ENCODE data around the gene NNT. TPM values are rescaled to one million over a fixed set of nuclear protein-coding genes. Genes with fewer than 3 reads are reported as not detected.

NNT gene
- total RNA-seq, 1 experiment from 2014 or later: 112 TPM

DNA sequence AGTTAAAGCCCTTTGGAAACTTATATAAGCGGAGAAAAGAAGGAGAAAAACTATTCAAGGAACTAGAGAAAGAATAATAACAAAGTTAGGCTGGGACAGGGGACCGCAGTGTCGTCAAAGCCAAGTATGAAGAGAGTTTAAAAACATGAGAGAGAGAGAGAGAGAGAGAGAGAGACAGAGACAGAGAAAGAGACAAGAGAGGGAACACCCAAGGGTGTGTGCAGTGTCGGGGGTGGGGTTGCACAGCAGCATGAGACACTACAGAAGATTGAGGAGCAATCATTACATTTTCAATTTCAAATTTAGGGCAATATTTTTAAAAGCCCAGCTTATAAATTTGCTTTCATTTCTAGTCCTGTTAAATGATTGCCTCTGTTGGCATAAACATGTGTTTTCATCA lies 74.3 kb downstream of the NNT start:
- TF ChIP-seq EZH2 (IDR thresholded peaks at IDR 0.05; ENCODE audit: low read depth) (no peak), CTCF (conservative IDR thresholded peaks at IDR 0.05) (no peak)
- Histone ChIP-seq H3K4me3 (no peak overlapping the region), H3K4me2 (no peak overlapping the region), H3K79me2 (ENCODE audit: low read depth) (no peaks in the 10 kb centered on the region), H3K27ac (no peak overlapping the region), H3K36me3 (ENCODE audit: low read depth) (no peaks in the 10 kb centered on the region), H4K20me1 (ENCODE audit: insufficient read depth) (0 out of 2 replicates have a peak, but pooled peaks cover 4% of the 10 kb centered on the region), H3K4me1 (replicated peaks; ENCODE audit: insufficient read depth) (no peaks in the 10 kb centered on the region), H3K9me3 (ENCODE audit: insufficient read depth, low read depth) (no peaks in the 10 kb centered on the region), H3F3A (ENCODE audit: insufficient read depth, low read depth) (no peaks in the 10 kb centered on the region), H2AFZ (no peak overlapping the region), H3K9me2 (ENCODE audit: insufficient read depth) (no peaks in the 10 kb centered on the region), H3K27me3 (ENCODE audit: insufficient read depth, low read depth) (no peaks in the 10 kb centered on the region)
- ChIA-PET POLR2A (ENCODE audit: unreplicated experiment) (no interaction called here), CTCF (no interaction called here)
- DNase-seq: no peak
- intact Hi-C loops (cut with micrococcal nuclease; ENCODE audit: unreplicated experiment): no loop called here
- BruUV-seq (replicated peaks): no TSS peak

GRCh38 chr5:43679214-43679613 lies 76.2 kb downstream of the NNT start:
- Histone ChIP-seq H2AFZ (no peak overlapping the region), H3K4me2 (no peak overlapping the region), H3K9me2 (ENCODE audit: insufficient read depth) (no peaks in the 10 kb centered on the region), H3K4me1 (replicated peaks; ENCODE audit: insufficient read depth) (no peaks in the 10 kb centered on the region), H3K9me3 (ENCODE audit: insufficient read depth, low read depth) (no peaks in the 10 kb centered on the region), H3K27me3 (ENCODE audit: insufficient read depth, low read depth) (no peaks in the 10 kb centered on the region), H3F3A (ENCODE audit: insufficient read depth, low read depth) (no peaks in the 10 kb centered on the region), H3K27ac (no peak overlapping the region), H4K20me1 (ENCODE audit: insufficient read depth) (0 out of 2 replicates have a peak, but pooled peaks cover 4% of the 10 kb centered on the region), H3K4me3 (no peak overlapping the region), H3K79me2 (ENCODE audit: low read depth) (no peaks in the 10 kb centered on the region), H3K36me3 (ENCODE audit: low read depth) (no peaks in the 10 kb centered on the region)
- BruUV-seq (replicated peaks): no TSS peak
- intact Hi-C loops (cut with micrococcal nuclease; ENCODE audit: unreplicated experiment): no loop called here
- no peak for DNase-seq
- TF ChIP-seq EZH2 (IDR thresholded peaks at IDR 0.05; ENCODE audit: low read depth): no peak
- TF ChIP-seq CTCF (conservative IDR thresholded peaks at IDR 0.05): no peak
- ChIA-PET POLR2A (ENCODE audit: unreplicated experiment) (no interaction called here), CTCF (no interaction called here)

GRCh38 chr5:43680286-43680685 lies 77.3 kb downstream of the NNT start:
- H3K4me3 ChIP-seq: no peak overlapping the region
- no peaks in the 10 kb centered on the region for H3K36me3 ChIP-seq (ENCODE audit: low read depth)
- no peaks in the 10 kb centered on the region for H3K27me3 ChIP-seq (ENCODE audit: insufficient read depth, low read depth)
- no peaks in the 10 kb centered on the region for H3K9me2 ChIP-seq (ENCODE audit: insufficient read depth)
- H3F3A ChIP-seq (ENCODE audit: insufficient read depth, low read depth): no peaks in the 10 kb centered on the region
- no peak overlapping the region for H2AFZ ChIP-seq
- H3K4me1 ChIP-seq (replicated peaks; ENCODE audit: insufficient read depth): no peaks in the 10 kb centered on the region
- POLR2A ChIA-PET (ENCODE audit: unreplicated experiment): no interaction called here
- H3K4me2 ChIP-seq: no peak overlapping the region
- intact Hi-C loops (cut with micrococcal nuclease; ENCODE audit: unreplicated experiment): no loop called here
- no TSS peak for BruUV-seq (replicated peaks)
- CTCF ChIA-PET: no interaction called here
- no peak for TF ChIP-seq CTCF (conservative IDR thresholded peaks at IDR 0.05)
- no peak for TF ChIP-seq EZH2 (IDR thresholded peaks at IDR 0.05; ENCODE audit: low read depth)
- H3K79me2 ChIP-seq (ENCODE audit: low read depth): no peaks in the 10 kb centered on the region
- no peaks in the 10 kb centered on the region for H3K9me3 ChIP-seq (ENCODE audit: insufficient read depth, low read depth)
- H3K27ac ChIP-seq: no peak overlapping the region
- 0 out of 2 replicates have a peak, but pooled peaks cover 4% of the 10 kb centered on the region for H4K20me1 ChIP-seq (ENCODE audit: insufficient read depth)
- DNase-seq: peak in 1 of 2 experiments; percentile 35

All from PC-9 (cell line).